Iris pigment epithelial cell (primary cell): Measurements from ENCODE around the gene SLC25A47.
A peak's percentile ranks its signal among the peaks of the same experiment; 100 is the strongest.

Experiments used
- DNase-seq: peaks from one replicate; pipeline ENCODE4 v3.0.0-alpha.2; 2011; ENCODE audit warnings: low read depth

SLC25A47 gene

GRCh38 chr14:100346306-100347091 lies 23.4 kb downstream of the SLC25A47 start:
- DNase-seq, result no peak

- no peak for DNase-seq
Measured at GRCh38 chr14:100348253-100348729, 25.2 kb downstream of the SLC25A47 start.

- no peak for DNase-seq
Measured at GRCh38 chr14:100348784-100349685, 25.9 kb downstream of the SLC25A47 start.

GRCh38 chr14:100350276-100350926 lies 27.3 kb downstream of the SLC25A47 start:
- no peak for DNase-seq

- DNase-seq, result no peak
Measured at GRCh38 chr14:100350986-100351385, 27.8 kb downstream of the SLC25A47 start.

- DNase-seq, result no peak
Measured at GRCh38 chr14:100358396-100358795, 35.3 kb downstream of the SLC25A47 start.

GRCh38 chr14:100359111-100359510 lies 36.0 kb downstream of the SLC25A47 start:
- no peak for DNase-seq

GRCh38 chr14:100359881-100360280 lies 36.7 kb downstream of the SLC25A47 start:
- DNase-seq, result no peak

GRCh38 chr14:100361626-100362025 lies 38.5 kb downstream of the SLC25A47 start:
- no peak for DNase-seq

- DNase-seq, result no peak
Measured at GRCh38 chr14:100362311-100362927, 39.3 kb downstream of the SLC25A47 start.

- DNase-seq, result no peak
Measured at GRCh38 chr14:100363053-100363452, 39.9 kb downstream of the SLC25A47 start.

- DNase-seq, result peak; percentile 35
Measured at GRCh38 chr14:100364403-100364802, 41.3 kb downstream of the SLC25A47 start.

- DNase-seq, result no peak
Measured at GRCh38 chr14:100365741-100366140, 42.6 kb downstream of the SLC25A47 start.

- no peak for DNase-seq
Measured at GRCh38 chr14:100369019-100369418, 45.9 kb downstream of the SLC25A47 start.

- no peak for DNase-seq
Measured at GRCh38 chr14:100370003-100370402, 46.9 kb downstream of the SLC25A47 start.

- DNase-seq, result no peak
Measured at GRCh38 chr14:100371773-100372172, 48.6 kb downstream of the SLC25A47 start.

GRCh38 chr14:100372357-100373048 lies 49.4 kb downstream of the SLC25A47 start:
- no peak for DNase-seq

- DNase-seq, result no peak
Measured at GRCh38 chr14:100374270-100374669, 51.1 kb downstream of the SLC25A47 start.

- no peak for DNase-seq
Measured at GRCh38 chr14:100374876-100375265, 51.7 kb downstream of the SLC25A47 start.

GRCh38 chr14:100375266-100375962 lies 52.3 kb downstream of the SLC25A47 start:
- DNase-seq, result peak; percentile 99
